ENCODE measurements around the gene SDR9C7.
"Not testable (repeated sequence)": the region's sequence is repeated elsewhere in the genome, so short reads cannot be mapped to it uniquely, and the experiment has no call there.

SDR9C7 gene

GRCh38 chr12:56962247-56962646, 28.0 kb upstream of the SDR9C7 start:
- not testable (repeated sequence) for H3K27ac ChIP-seq

DNA sequence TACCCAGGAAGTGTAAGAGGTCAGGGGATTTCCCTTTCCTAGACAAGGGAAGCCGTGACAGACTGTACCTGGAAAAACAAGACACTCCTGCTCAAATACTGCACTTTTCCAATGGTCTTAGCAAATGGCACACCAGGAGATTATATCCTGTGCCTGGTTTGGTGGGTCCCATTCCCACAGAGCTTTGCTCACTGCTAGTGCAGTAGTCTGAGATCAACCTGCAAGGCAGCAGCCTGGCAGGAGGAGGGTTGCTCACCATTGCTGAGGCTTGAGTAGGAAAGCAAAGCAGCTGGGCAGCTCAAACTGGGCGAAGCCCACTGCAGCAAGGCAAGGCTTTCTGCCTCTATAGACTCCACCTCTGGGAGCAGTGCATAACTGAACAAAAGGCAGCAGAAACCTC, 24.2 kb upstream of the SDR9C7 start:
- H3K27ac ChIP-seq = peak overlapping the region; percentile 56
- no peak for TF ChIP-seq ZFX (IDR thresholded peaks at IDR 0.05)
- TF ChIP-seq, protein P1, sequence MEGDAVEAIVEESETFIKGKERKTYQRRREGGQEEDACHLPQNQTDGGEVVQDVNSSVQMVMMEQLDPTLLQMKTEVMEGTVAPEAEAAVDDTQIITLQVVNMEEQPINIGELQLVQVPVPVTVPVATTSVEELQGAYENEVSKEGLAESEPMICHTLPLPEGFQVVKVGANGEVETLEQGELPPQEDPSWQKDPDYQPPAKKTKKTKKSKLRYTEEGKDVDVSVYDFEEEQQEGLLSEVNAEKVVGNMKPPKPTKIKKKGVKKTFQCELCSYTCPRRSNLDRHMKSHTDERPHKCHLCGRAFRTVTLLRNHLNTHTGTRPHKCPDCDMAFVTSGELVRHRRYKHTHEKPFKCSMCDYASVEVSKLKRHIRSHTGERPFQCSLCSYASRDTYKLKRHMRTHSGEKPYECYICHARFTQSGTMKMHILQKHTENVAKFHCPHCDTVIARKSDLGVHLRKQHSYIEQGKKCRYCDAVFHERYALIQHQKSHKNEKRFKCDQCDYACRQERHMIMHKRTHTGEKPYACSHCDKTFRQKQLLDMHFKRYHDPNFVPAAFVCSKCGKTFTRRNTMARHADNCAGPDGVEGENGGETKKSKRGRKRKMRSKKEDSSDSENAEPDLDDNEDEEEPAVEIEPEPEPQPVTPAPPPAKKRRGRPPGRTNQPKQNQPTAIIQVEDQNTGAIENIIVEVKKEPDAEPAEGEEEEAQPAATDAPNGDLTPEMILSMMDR (conservative IDR thresholded peaks at IDR 0.05) = no peak

GRCh38 chr12:56957229-56958052, 23.2 kb upstream of the SDR9C7 start, which contains the start of gene RDH16:
Gene RDH16 (minus strand): TSS chr12:56957608. CDS start chr12:56957462, 146 bp downstream.
- TF ChIP-seq, protein P1 (conservative IDR thresholded peaks at IDR 0.05) = no peak
- TF ChIP-seq ZFX (IDR thresholded peaks at IDR 0.05) = no peak
- peak within 1 kb of the TSS; percentile 56 for H3K27ac ChIP-seq

- H3K27ac ChIP-seq = no peak overlapping the region
- TF ChIP-seq, protein P1 (conservative IDR thresholded peaks at IDR 0.05) = no peak
- no peak for TF ChIP-seq ZFX (IDR thresholded peaks at IDR 0.05)
These were observed 21.5 kb upstream of the SDR9C7 start for GRCh38 chr12:56955631-56956256.

GRCh38 chr12:56954958-56955355, 20.7 kb upstream of the SDR9C7 start:
- H3K27ac ChIP-seq = no peak overlapping the region
- no peak for TF ChIP-seq ZFX (IDR thresholded peaks at IDR 0.05)
- TF ChIP-seq, protein P1 (conservative IDR thresholded peaks at IDR 0.05) = no peak

DNA sequence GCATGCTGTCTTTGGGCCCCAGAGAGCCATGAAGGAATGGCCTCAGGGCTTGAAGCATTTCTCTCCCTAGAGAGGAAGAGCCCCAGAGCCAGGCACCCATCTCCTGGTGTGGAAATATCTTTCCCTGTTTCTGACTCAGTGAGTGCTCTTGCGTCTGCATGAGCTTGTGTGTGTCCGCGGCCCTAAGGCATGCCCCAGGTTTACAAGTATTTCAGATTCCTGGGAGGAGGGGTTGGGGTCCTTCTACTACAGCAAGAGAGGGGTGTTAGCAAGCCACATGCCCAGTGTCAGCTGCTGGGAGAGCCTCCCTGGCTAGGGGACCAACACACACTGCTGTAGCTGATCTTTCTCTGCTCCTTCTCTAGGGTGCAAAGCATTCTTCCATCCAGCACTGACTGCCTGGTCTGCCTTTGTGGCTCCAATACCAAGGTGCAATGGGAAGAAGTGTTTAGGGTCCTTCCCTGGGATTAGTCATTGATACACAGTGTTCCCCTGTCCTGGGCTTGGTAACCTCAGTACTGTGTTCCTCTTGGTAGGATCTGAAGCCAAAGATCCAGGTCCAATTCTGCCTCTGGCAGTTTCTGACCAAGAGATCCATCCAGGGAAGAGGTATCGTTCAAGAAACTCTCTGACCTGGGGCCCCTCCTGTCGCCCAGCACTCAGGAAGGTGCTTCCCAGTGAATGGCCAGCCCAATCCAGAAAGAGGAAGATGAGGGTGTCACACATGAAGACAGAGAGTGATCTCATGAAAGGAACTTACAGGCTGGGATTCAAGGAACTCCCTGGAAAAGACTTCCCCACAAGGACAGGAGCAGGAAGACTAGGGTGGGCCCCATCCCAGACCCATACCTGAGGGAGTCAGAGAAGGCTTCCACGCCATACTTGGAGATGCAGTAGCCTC, 20.1 kb upstream of the SDR9C7 start:
- TF ChIP-seq, protein P1 (conservative IDR thresholded peaks at IDR 0.05) = no peak
- TF ChIP-seq ZFX (IDR thresholded peaks at IDR 0.05) = no peak
- H3K27ac ChIP-seq = no peak overlapping the region

GRCh38 chr12:56953314-56953713, 19.1 kb upstream of the SDR9C7 start:
- no peak for TF ChIP-seq ZFX (IDR thresholded peaks at IDR 0.05)
- TF ChIP-seq, protein P1 (conservative IDR thresholded peaks at IDR 0.05) = no peak
- H3K27ac ChIP-seq = no peak overlapping the region

Data from C4-2B (cell line).